Measurements from ENCODE around the gene SEMA4A. TPM values are rescaled to one million over a fixed set of nuclear protein-coding genes. Genes with fewer than 3 reads are reported as not detected.

Gene SEMA4A
- total and polyA plus RNA-seq, 4 donors, result 1.1 to 3.5 (median 1.7) TPM

GRCh38 chr1:156143765-156144489, 9.5 kb upstream of the SEMA4A start:
- Histone ChIP-seq H3K27me3 (ENCODE audit: control insufficient read depth in 4 of 4, insufficient read depth in 4 of 4, low read length in 3 of 4) (no peaks in the 10 kb centered on the region), H3K4me1 (ENCODE audit: control insufficient read depth in 4 of 4, insufficient read depth in 4 of 4, low read length in 3 of 4) (peaks cover 10 to 26% (median 15%) of the 10 kb centered on the region in 4 donors), H3K36me3 (ENCODE audit: control insufficient read depth in 4 of 4, insufficient read depth in 3 of 4, low read depth in 1 of 4, low read length in 3 of 4) (peaks cover 0 to 5% (median 0%) of the 10 kb centered on the region in 4 donors), H3K27ac (ENCODE audit: low read depth in 1 of 2, low read length in 2 of 2) (no peak overlapping the region), H3K9me3 (ENCODE audit: control insufficient read depth in 4 of 4, low read length in 3 of 4) (no peaks in the 10 kb centered on the region), H3K4me3 (ENCODE audit: low read depth in 1 of 3, low read length in 3 of 3) (no peak overlapping the region), H3K9ac (ENCODE audit: low read depth in 1 of 2, low read length in 2 of 2) (no peak overlapping the region)
- TF ChIP-seq TAF1 (conservative IDR thresholded peaks at IDR 0.05), result no peak
- TF ChIP-seq FOXA1 (IDR thresholded peaks at IDR 0.05), result no peak
- TF ChIP-seq, protein P1, sequence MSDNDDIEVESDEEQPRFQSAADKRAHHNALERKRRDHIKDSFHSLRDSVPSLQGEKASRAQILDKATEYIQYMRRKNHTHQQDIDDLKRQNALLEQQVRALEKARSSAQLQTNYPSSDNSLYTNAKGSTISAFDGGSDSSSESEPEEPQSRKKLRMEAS (IDR thresholded peaks at IDR 0.05), result no peak
- TF ChIP-seq REST (IDR thresholded peaks at IDR 0.05), result no peak
- TF ChIP-seq RAD21 (IDR thresholded peaks at IDR 0.05), result no peak
- TF ChIP-seq NR2F2 (IDR thresholded peaks at IDR 0.05), result no peak
- no peak for TF ChIP-seq RXRA (IDR thresholded peaks at IDR 0.05)
- TF ChIP-seq, protein P2, sequence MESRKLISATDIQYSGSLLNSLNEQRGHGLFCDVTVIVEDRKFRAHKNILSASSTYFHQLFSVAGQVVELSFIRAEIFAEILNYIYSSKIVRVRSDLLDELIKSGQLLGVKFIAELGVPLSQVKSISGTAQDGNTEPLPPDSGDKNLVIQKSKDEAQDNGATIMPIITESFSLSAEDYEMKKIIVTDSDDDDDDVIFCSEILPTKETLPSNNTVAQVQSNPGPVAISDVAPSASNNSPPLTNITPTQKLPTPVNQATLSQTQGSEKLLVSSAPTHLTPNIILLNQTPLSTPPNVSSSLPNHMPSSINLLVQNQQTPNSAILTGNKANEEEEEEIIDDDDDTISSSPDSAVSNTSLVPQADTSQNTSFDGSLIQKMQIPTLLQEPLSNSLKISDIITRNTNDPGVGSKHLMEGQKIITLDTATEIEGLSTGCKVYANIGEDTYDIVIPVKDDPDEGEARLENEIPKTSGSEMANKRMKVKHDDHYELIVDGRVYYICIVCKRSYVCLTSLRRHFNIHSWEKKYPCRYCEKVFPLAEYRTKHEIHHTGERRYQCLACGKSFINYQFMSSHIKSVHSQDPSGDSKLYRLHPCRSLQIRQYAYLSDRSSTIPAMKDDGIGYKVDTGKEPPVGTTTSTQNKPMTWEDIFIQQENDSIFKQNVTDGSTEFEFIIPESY (IDR thresholded peaks at IDR 0.05), result no peak
- no peak for TF ChIP-seq YY1 (IDR thresholded peaks at IDR 0.05)
- TF ChIP-seq FOXA2 (IDR thresholded peaks at IDR 0.05), result no peak
- no peak for TF ChIP-seq HNF4A (conservative IDR thresholded peaks at IDR 0.05)
- TF ChIP-seq JUND (IDR thresholded peaks at IDR 0.05), result no peak
- TF ChIP-seq ATF3 (IDR thresholded peaks at IDR 0.05), result no peak
- no peak for TF ChIP-seq GABPA (IDR thresholded peaks at IDR 0.05 in 1 of 2, conservative IDR thresholded peaks at IDR 0.05 in 1 of 2)
- no peak for TF ChIP-seq SP1 (IDR thresholded peaks at IDR 0.05)
- no peak for TF ChIP-seq EGR1 (IDR thresholded peaks at IDR 0.05; ENCODE audit: low read depth in 2 of 2)
- 85% methylated on average over 11 of the region's 11 CpGs for WGBS
- no peak for DNase-seq (ENCODE audit: low spot score)

DNA sequence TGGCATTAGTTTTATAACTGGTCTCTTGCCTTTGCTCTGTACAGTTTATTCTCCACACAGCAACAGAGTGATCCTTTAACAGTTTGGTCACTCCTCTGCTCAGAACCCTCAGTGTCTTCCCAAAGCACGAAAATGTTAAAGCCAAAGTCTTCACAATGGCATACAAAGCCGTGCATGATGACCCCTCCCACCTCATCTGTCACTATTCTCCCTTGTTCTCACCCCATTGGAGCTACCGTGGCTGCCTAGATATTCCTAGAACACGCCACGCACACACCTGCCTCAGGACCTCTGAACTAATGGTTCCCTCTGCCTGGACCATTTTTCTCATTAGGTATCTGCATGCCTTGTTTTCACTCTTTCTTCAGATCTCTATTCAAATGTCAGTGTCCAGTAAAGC, 8.6 kb upstream of the SEMA4A start:
- Histone ChIP-seq H3K36me3 (ENCODE audit: control insufficient read depth in 4 of 4, insufficient read depth in 3 of 4, low read depth in 1 of 4, low read length in 3 of 4) (peaks cover 0 to 1% (median 0%) of the 10 kb centered on the region in 4 donors), H3K4me3 (ENCODE audit: low read depth in 1 of 3, low read length in 3 of 3) (no peak overlapping the region), H3K9me3 (ENCODE audit: control insufficient read depth in 4 of 4, low read length in 3 of 4) (no peaks in the 10 kb centered on the region), H3K4me1 (ENCODE audit: control insufficient read depth in 4 of 4, insufficient read depth in 4 of 4, low read length in 3 of 4) (peaks cover 10 to 26% (median 15%) of the 10 kb centered on the region in 4 donors), H3K9ac (ENCODE audit: low read depth in 1 of 2, low read length in 2 of 2) (no peak overlapping the region), H3K27me3 (ENCODE audit: control insufficient read depth in 4 of 4, insufficient read depth in 4 of 4, low read length in 3 of 4) (no peaks in the 10 kb centered on the region), H3K27ac (ENCODE audit: low read depth in 1 of 2, low read length in 2 of 2) (no peak overlapping the region)
- whole genome bisulfite sequencing, result 75% methylated on average over 5 of the region's 5 CpGs
- no peak for TF ChIP-seq REST (IDR thresholded peaks at IDR 0.05)
- no peak for TF ChIP-seq RAD21 (IDR thresholded peaks at IDR 0.05)
- TF ChIP-seq GABPA (IDR thresholded peaks at IDR 0.05 in 1 of 2, conservative IDR thresholded peaks at IDR 0.05 in 1 of 2), result no peak
- TF ChIP-seq TAF1 (conservative IDR thresholded peaks at IDR 0.05), result no peak
- no peak for TF ChIP-seq SP1 (IDR thresholded peaks at IDR 0.05)
- TF ChIP-seq, protein P2 (IDR thresholded peaks at IDR 0.05), result no peak
- TF ChIP-seq JUND (IDR thresholded peaks at IDR 0.05), result no peak
- no peak for TF ChIP-seq YY1 (IDR thresholded peaks at IDR 0.05)
- TF ChIP-seq HNF4G (IDR thresholded peaks at IDR 0.05), result no peak
- TF ChIP-seq NR2F2 (IDR thresholded peaks at IDR 0.05), result no peak
- TF ChIP-seq, protein P1 (IDR thresholded peaks at IDR 0.05), result no peak
- TF ChIP-seq EGR1 (IDR thresholded peaks at IDR 0.05; ENCODE audit: low read depth in 2 of 2), result no peak
- no peak for TF ChIP-seq HNF4A (conservative IDR thresholded peaks at IDR 0.05)
- TF ChIP-seq RXRA (IDR thresholded peaks at IDR 0.05), result no peak
- no peak for TF ChIP-seq FOXA2 (IDR thresholded peaks at IDR 0.05)
- no peak for TF ChIP-seq FOXA1 (IDR thresholded peaks at IDR 0.05)
- no peak for TF ChIP-seq ATF3 (IDR thresholded peaks at IDR 0.05)
- DNase-seq (ENCODE audit: low spot score), result no peak
